Body of pancreas (tissue), 4 donors: ENCODE results near the gene HDHD5.

Experiments used
- CTCF ChIP-seq, 7 experiments: fragments of 450-650 bp in 4 of 7; fragments of 200-600 bp in 3 of 7; sonication (generic) in 3 of 7; IDR thresholded peaks; one replicate each; pipeline ENCODE4 v1.5.1; 2016 to 2019; ENCODE audit warnings: antibody characterized with exemption in 7 of 7
- POLR2A ChIP-seq, 3 donors: fragments of 450-650 bp; IDR thresholded peaks; one replicate each; pipeline ENCODE4 v1.6.1; 2016; ENCODE audit warnings: antibody characterized with exemption in 3 of 3, mild to moderate bottlenecking in 2 of 3

DNA sequence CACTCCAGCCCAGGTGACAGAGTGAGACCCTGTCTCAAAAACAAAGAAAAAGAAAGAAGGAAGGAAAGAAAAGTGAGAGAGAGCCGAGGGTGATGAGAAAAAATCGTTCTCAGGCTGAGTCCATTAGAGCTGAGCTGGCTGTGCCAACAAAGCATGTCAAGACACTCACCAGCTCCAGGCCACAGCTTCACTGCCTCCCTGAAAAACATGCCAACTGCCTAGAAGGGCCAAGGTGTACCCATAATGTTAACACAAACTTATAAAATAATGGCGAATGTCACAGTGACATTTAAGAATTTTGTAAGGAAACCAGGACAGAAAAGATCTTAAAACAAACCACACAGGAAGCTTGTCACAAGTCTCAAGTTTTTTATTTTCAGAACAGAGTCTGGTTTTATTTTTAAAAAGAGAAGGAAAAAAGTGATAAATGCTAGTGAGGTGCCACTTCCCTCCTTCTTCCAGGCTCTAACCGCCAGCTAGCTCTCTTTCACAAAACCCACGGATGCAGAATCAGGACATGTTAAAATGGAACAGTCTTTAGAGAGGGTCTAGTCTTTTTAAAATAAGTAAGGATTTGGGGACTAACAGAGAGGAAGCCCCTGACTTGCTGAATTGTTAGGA, 43.0 kb downstream of the HDHD5 start:
- TF ChIP-seq CTCF (IDR thresholded peaks at IDR 0.05), result no peak
- no peak for TF ChIP-seq POLR2A (IDR thresholded peaks at IDR 0.05)
